H9 (cell line): ENCODE results near the gene TIPIN. TPM values are rescaled to one million over a fixed set of nuclear protein-coding genes. Genes with fewer than 3 reads are reported as not detected.
"Not testable (repeated sequence)": the region's sequence is repeated elsewhere in the genome, so short reads cannot be mapped to it uniquely, and the experiment has no call there.

Source experiments
- DNase-seq: peaks from one replicate; pipeline ENCODE4 v3.0.0-alpha.2; 2017
- H2AFZ ChIP-seq: one replicate; pipeline ENCODE4 v1.6.1; 2013; ENCODE audit warnings: mild to moderate bottlenecking, low read length, control low read depth, moderate library complexity
- H2AK5ac ChIP-seq: 2 replicates; pipeline ENCODE4 v1.6.1; 2013; ENCODE audit warnings: low read length, control low read depth, mixed read lengths; ENCODE audit not compliant: insufficient read length
- H2BK120ac ChIP-seq: one replicate; pipeline ENCODE4 v1.6.1; 2013; ENCODE audit warnings: low read depth, mild to moderate bottlenecking, low read length, control low read depth, inconsistent platforms; ENCODE audit not compliant: poor library complexity, severe bottlenecking
- H2BK12ac ChIP-seq: 2 replicates; pipeline ENCODE4 v1.6.1; 2013; ENCODE audit warnings: low read length, control low read depth, mixed read lengths, low read depth; ENCODE audit not compliant: insufficient read length
- H2BK15ac ChIP-seq: 2 replicates; pipeline ENCODE4 v1.6.1; 2013; ENCODE audit warnings: low read depth, low read length, control low read depth
- H2BK20ac ChIP-seq: one replicate; pipeline ENCODE4 v1.6.1; 2013; ENCODE audit warnings: low read depth, mild to moderate bottlenecking, low read length, control low read depth, inconsistent platforms; ENCODE audit not compliant: poor library complexity, severe bottlenecking
- H2BK5ac ChIP-seq: 2 replicates; pipeline ENCODE4 v1.6.1; 2013; ENCODE audit warnings: low read length, control low read depth, mixed read lengths; ENCODE audit not compliant: insufficient read length
- H3K14ac ChIP-seq: 2 replicates; pipeline ENCODE4 v1.6.1; 2013; ENCODE audit warnings: low read length, control low read depth; ENCODE audit not compliant: insufficient read depth
- H3K18ac ChIP-seq: 2 replicates; pipeline ENCODE4 v1.6.1; 2013; ENCODE audit warnings: low read depth, mild to moderate bottlenecking, mixed read lengths, low read length, control low read depth; ENCODE audit not compliant: insufficient read length
- H3K23ac ChIP-seq: 2 replicates; pipeline ENCODE4 v1.6.1; 2013; ENCODE audit warnings: low read length, control low read depth, mixed read lengths, low read depth; ENCODE audit not compliant: insufficient read length
- H3K23me2 ChIP-seq: 2 replicates; pipeline ENCODE4 v1.6.1; 2013; ENCODE audit warnings: low read depth, mild to moderate bottlenecking, mixed read lengths, low read length, control low read depth; ENCODE audit not compliant: insufficient read length, poor library complexity, severe bottlenecking
- H3K27ac ChIP-seq: 2 replicates; pipeline ENCODE4 v1.5.1; 2013; ENCODE audit warnings: low read length, control low read depth, mixed read lengths, low read depth; ENCODE audit not compliant: insufficient read length
- H3K27me3 ChIP-seq: 2 replicates; pipeline ENCODE4 v1.6.1; 2013; ENCODE audit warnings: low read length, control low read depth, inconsistent platforms; ENCODE audit not compliant: insufficient read depth
- H3K4ac ChIP-seq: 2 replicates; pipeline ENCODE4 v1.6.1; 2013; ENCODE audit warnings: low read depth, mild to moderate bottlenecking, control low read depth, inconsistent platforms, low read length, moderate library complexity
- H3K4me1 ChIP-seq: 2 replicates; pipeline ENCODE4 v1.6.1; 2013; ENCODE audit warnings: low read length, control low read depth, inconsistent platforms; ENCODE audit not compliant: insufficient read depth
- H3K4me2 ChIP-seq: 2 replicates; pipeline ENCODE4 v1.6.1; 2013; ENCODE audit warnings: low read length, control low read depth, mixed read lengths; ENCODE audit not compliant: insufficient read length, insufficient read depth
- H3K56ac ChIP-seq: 2 replicates; pipeline ENCODE4 v1.6.1; 2013; ENCODE audit warnings: low read depth, mild to moderate bottlenecking, mixed read lengths, low read length, control low read depth; ENCODE audit not compliant: insufficient read length
- H3K79me1 ChIP-seq: 2 replicates; pipeline ENCODE4 v1.6.1; 2013; ENCODE audit warnings: low read depth, mild to moderate bottlenecking, moderate library complexity, low read length, control low read depth, inconsistent platforms; ENCODE audit not compliant: insufficient read depth, poor library complexity, severe bottlenecking
- H3K79me2 ChIP-seq: 2 replicates; pipeline ENCODE4 v1.6.1; 2013; ENCODE audit warnings: low read length, control low read depth, inconsistent platforms; ENCODE audit not compliant: insufficient read depth
- H3K9ac ChIP-seq: 2 replicates; pipeline ENCODE4 v1.6.1; 2013; ENCODE audit warnings: low read length, control low read depth, mixed read lengths; ENCODE audit not compliant: insufficient read length; ENCODE audit errors: extremely low read depth
- H3K9me3 ChIP-seq: one replicate; pipeline ENCODE4 v1.6.1; 2013; ENCODE audit warnings: low read depth, low read length, inconsistent platforms; ENCODE audit not compliant: control insufficient read depth
- H3T11ph ChIP-seq: one replicate; pipeline ENCODE4 v1.6.1; 2013; ENCODE audit warnings: mild to moderate bottlenecking, low read length, control low read depth, inconsistent platforms
- H4K20me1 ChIP-seq: one replicate; pipeline ENCODE4 v1.6.1; 2013; ENCODE audit not compliant: control insufficient read depth, insufficient read length, insufficient read depth
- H4K5ac ChIP-seq: 2 replicates; pipeline ENCODE4 v1.6.1; 2013; ENCODE audit warnings: low read depth, mild to moderate bottlenecking, mixed read lengths, low read length, control low read depth; ENCODE audit not compliant: insufficient read length
- H4K8ac ChIP-seq: replicated peaks from 2 replicates; pipeline ENCODE4 v1.6.1; 2013; ENCODE audit warnings: low read length, control low read depth, mixed read lengths, low read depth; ENCODE audit not compliant: insufficient read length
- H4K91ac ChIP-seq: 2 replicates; pipeline ENCODE4 v1.6.1; 2013; ENCODE audit warnings: low read depth, mild to moderate bottlenecking, moderate library complexity, mixed read lengths, low read length, control low read depth; ENCODE audit not compliant: insufficient read length
- H3K27ac Mint-ChIP-seq, 3 experiments: 2 replicates in 2 of 3; 3 replicates in 1 of 3; pipeline ENCODE4 v1.8.0; 2020 to 2021; ENCODE audit warnings: mixed read lengths in 3 of 3, mild to moderate bottlenecking in 1 of 3, moderate library complexity in 1 of 3
- H3K27me3 Mint-ChIP-seq: 2 replicates; pipeline ENCODE4 v1.8.0; 2021; ENCODE audit warnings: low read depth, mild to moderate bottlenecking, moderate library complexity, mixed read lengths
- H3K36me3 Mint-ChIP-seq, 3 experiments: 2 replicates in 2 of 3; 3 replicates in 1 of 3; pipeline ENCODE4 v1.8.0; 2020 to 2021; ENCODE audit warnings: low read depth in 3 of 3, mixed read lengths in 3 of 3; ENCODE audit not compliant: insufficient read depth in 1 of 3
- H3K4me1 Mint-ChIP-seq, 2 experiments: 2 replicates each; pipeline ENCODE4 v1.8.0; 2020; ENCODE audit warnings: mixed read lengths in 2 of 2
- H3K4me3 Mint-ChIP-seq, 2 experiments: 2 replicates in 1 of 2; 3 replicates in 1 of 2; pipeline ENCODE4 v1.8.0; 2020 to 2021; ENCODE audit warnings: mild to moderate bottlenecking in 2 of 2, mixed read lengths in 2 of 2, moderate library complexity in 1 of 2
- H3K9me3 Mint-ChIP-seq, 2 experiments: 2 replicates in 1 of 2; 3 replicates in 1 of 2; pipeline ENCODE4 v1.8.0; 2020; ENCODE audit warnings: mild to moderate bottlenecking in 2 of 2, mixed read lengths in 2 of 2, moderate library complexity in 1 of 2
- WGBS: extraction: QIAGEN DNeasy Blood & Tissue Kit; methylation state at CpG from one replicate; pipeline ENCODE4 v1.1.7; 2013; ENCODE audit warnings: missing lambda C conversion rate, low lambda C conversion rate, mixed read lengths; ENCODE audit not compliant: insufficient read length; ENCODE audit errors: extremely low coverage; 5-methylcytosine and 5-hydroxymethylcytosine counted together
- total RNA-seq: library from RNA; stranded (reverse); gene quantifications from 2 replicates; pipeline ENCODE4 v1.2.1, GENCODE V29; 2021
- TF ChIP-seq, protein P1 (sequence below): fragments of 200-600 bp; sonication (generic); conservative IDR thresholded peaks from 3 replicates; pipeline ENCODE4 v1.8.0; 2021; ENCODE audit warnings: antibody characterized with exemption, mild to moderate bottlenecking

TIPIN gene
- total RNA-seq, 1 experiment from 2014 or later = 26.9 TPM

DNA sequence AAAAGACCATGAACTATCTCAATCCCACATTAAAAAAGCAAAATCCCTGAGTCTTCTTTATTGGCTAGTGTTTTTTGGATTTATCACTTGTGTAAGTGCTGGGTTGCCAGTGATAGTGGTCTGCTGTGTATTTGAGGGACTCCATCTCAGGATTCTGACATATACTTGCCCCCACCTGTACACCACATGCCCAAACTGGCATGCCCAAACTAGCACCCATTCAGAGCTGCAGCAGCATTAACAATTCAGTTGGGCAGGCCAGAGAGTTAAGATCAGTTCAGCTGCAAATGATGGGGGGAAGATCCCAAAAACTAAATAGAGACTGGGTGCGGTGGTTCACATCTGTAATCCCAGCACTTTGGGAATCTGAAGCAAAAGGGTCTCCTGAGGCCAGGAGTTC, 6.3 kb upstream of the TIPIN start:
- no peak overlapping the region for H3K27ac Mint-ChIP-seq
- no CpG with 5 or more reads among the region's 1 CpG for WGBS
- H3K9me3 Mint-ChIP-seq = no peaks in the 10 kb centered on the region

DNA sequence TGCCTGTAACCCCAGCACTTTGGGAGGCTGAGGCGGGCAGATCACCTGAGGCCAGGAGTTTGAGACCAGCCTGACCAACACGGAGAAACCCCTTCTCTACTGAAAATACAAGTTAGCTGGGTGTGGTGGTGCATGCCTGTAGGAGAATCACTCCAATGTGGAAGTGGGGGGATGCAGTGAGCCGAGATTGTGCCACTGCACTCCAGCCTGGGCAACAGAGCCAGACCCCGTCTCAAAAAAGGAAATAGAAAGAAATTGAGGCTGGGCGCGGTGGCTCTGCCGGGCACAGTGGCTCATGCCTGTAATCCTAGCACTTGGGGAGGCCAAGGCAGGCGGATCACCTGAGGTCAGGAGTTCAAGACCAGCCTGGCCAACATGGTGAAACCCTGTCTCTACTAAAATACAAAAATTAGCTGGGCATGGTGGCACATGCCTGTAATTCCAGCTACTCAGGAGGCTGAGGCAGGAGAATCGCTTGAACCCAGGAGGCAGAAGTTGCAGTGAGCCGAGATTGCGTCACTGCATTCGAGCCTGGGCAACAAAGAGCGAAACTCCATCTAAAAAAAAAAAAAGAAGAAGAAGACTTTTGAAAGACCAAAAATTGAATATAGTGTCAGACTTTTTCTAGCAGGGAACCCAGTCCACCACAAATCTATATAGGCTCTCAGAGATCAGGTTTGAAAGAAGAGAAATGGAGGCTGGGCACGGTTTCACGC, 5.4 kb upstream of the TIPIN start:
- H3T11ph ChIP-seq, DNase-seq, H3K4me3 Mint-ChIP-seq, H2AK5ac ChIP-seq, H3K18ac ChIP-seq, H3K23ac ChIP-seq, H3K56ac ChIP-seq, H3K79me2 ChIP-seq, H2BK120ac ChIP-seq, H3K79me1 ChIP-seq, H3K4me1 ChIP-seq, H3K9me3 ChIP-seq, H3K14ac ChIP-seq, H3K9me3 Mint-ChIP-seq, H2BK15ac ChIP-seq, H2BK12ac ChIP-seq, H3K27ac ChIP-seq, H3K27me3 ChIP-seq, H3K9ac ChIP-seq, H4K91ac ChIP-seq, H3K23me2 ChIP-seq, H4K8ac ChIP-seq, H2BK20ac ChIP-seq, H3K36me3 Mint-ChIP-seq, H4K20me1 ChIP-seq, H3K4me2 ChIP-seq, H3K4me1 Mint-ChIP-seq, H3K4ac ChIP-seq, H2AFZ ChIP-seq, H2BK5ac ChIP-seq, H4K5ac ChIP-seq, H3K27me3 Mint-ChIP-seq: not testable (repeated sequence)
- WGBS = no CpG with 5 or more reads among the region's 15 CpGs
- H3K27ac Mint-ChIP-seq = peak overlapping the region in 1 of 3 experiments; percentile 27; a peak in 1 of 7 replicates

More for the DNA sequence above, 6.3 kb upstream of the TIPIN start:
- Histone ChIP-seq H3K18ac (no peak overlapping the region), H3K27me3 (no peaks in the 10 kb centered on the region), H3K4me1 (no peaks in the 10 kb centered on the region), H2AFZ (no peak overlapping the region), H3K56ac (no peak overlapping the region), H3K9me3 (no peaks in the 10 kb centered on the region), H3K23me2 (no peaks in the 10 kb centered on the region), H3K4me2 (no peak overlapping the region), H3K79me2 (no peaks in the 10 kb centered on the region), H2BK120ac (no peak overlapping the region), H3K9ac (no peak overlapping the region), H3T11ph (no peak overlapping the region), H3K4ac (no peak overlapping the region), H2AK5ac (no peak overlapping the region), H2BK20ac (no peak overlapping the region), H2BK12ac (no peak overlapping the region), H2BK5ac (no peak overlapping the region), H3K14ac (no peak overlapping the region), H3K23ac (no peak overlapping the region), H4K5ac (no peak overlapping the region), H3K27ac (no peak overlapping the region), H3K79me1 (no peaks in the 10 kb centered on the region), H2BK15ac (no peak overlapping the region), H4K91ac (no peak overlapping the region), H4K8ac (no peak overlapping the region), H4K20me1 (no peaks in the 10 kb centered on the region)
- Mint-ChIP-seq H3K4me3 (no peak overlapping the region), H3K27me3 (no peaks in the 10 kb centered on the region), H3K36me3 (no peaks in the 10 kb centered on the region; a peak in 1 of 7 replicates), H3K4me1 (0 out of 4 replicates have a peak, but pooled peaks cover 0 to 2% of the 10 kb centered on the region in 2 experiments)
- TF ChIP-seq, protein P1, sequence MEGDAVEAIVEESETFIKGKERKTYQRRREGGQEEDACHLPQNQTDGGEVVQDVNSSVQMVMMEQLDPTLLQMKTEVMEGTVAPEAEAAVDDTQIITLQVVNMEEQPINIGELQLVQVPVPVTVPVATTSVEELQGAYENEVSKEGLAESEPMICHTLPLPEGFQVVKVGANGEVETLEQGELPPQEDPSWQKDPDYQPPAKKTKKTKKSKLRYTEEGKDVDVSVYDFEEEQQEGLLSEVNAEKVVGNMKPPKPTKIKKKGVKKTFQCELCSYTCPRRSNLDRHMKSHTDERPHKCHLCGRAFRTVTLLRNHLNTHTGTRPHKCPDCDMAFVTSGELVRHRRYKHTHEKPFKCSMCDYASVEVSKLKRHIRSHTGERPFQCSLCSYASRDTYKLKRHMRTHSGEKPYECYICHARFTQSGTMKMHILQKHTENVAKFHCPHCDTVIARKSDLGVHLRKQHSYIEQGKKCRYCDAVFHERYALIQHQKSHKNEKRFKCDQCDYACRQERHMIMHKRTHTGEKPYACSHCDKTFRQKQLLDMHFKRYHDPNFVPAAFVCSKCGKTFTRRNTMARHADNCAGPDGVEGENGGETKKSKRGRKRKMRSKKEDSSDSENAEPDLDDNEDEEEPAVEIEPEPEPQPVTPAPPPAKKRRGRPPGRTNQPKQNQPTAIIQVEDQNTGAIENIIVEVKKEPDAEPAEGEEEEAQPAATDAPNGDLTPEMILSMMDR = no peak
- DNase-seq = no peak
